Measurements from ENCODE around the gene KTN1.

KTN1 gene

GRCh38 chr14:55626131-55626530 lies 46.1 kb downstream of the KTN1 start:
- DNase-seq (ENCODE audit: extremely low spot score) = no peak
- ChIA-PET CTCF (no interaction called here), POLR2A (no interaction called here)
- TF ChIP-seq FOXM1 (IDR thresholded peaks at IDR 0.05; ENCODE audit: borderline replicate concordance) (no peak), FOXK2 (IDR thresholded peaks at IDR 0.05) (no peak), CTBP1 (IDR thresholded peaks at IDR 0.05; ENCODE audit: borderline replicate concordance) (no peak), SP1 (IDR thresholded peaks at IDR 0.05) (no peak), TARDBP (IDR thresholded peaks at IDR 0.05) (no peak), LEF1 (IDR thresholded peaks at IDR 0.05; ENCODE audit: borderline replicate concordance) (no peak), FOXA1 (IDR thresholded peaks at IDR 0.05) (no peak), HDGF (IDR thresholded peaks at IDR 0.05; ENCODE audit: borderline replicate concordance) (no peak), ZNF384 (IDR thresholded peaks at IDR 0.05) (no peak), ELF4 (IDR thresholded peaks at IDR 0.05) (no peak), PKNOX1 (IDR thresholded peaks at IDR 0.05) (no peak), NFRKB (IDR thresholded peaks at IDR 0.05) (no peak), L3MBTL2 (conservative IDR thresholded peaks at IDR 0.05) (no peak)

GRCh38 chr14:55628426-55628825 lies 48.4 kb downstream of the KTN1 start:
- CTCF ChIA-PET = no interaction called here
- POLR2A ChIA-PET = interaction anchor here (0.9 kb wide), 1 partner anchor 24 kb away, joined by 3 read pairs; no protein-coding TSS in a partner anchor
- no peak for TF ChIP-seq BHLHE40 (IDR thresholded peaks at IDR 0.05; ENCODE audit: borderline replicate concordance)
- TF ChIP-seq ELF4 (IDR thresholded peaks at IDR 0.05) = no peak
- TF ChIP-seq SUZ12 (IDR thresholded peaks at IDR 0.05) = no peak
- no peak for TF ChIP-seq SP1 (IDR thresholded peaks at IDR 0.05)
- DNase-seq (ENCODE audit: extremely low spot score) = no peak

GRCh38 chr14:55638665-55639064 lies 58.7 kb downstream of the KTN1 start:
- TF ChIP-seq FOXM1 (IDR thresholded peaks at IDR 0.05; ENCODE audit: borderline replicate concordance) (no peak), ARNT (IDR thresholded peaks at IDR 0.05) (no peak), ZNF384 (IDR thresholded peaks at IDR 0.05) (no peak), NFRKB (IDR thresholded peaks at IDR 0.05) (no peak), L3MBTL2 (conservative IDR thresholded peaks at IDR 0.05) (no peak), HDGF (IDR thresholded peaks at IDR 0.05; ENCODE audit: borderline replicate concordance) (no peak), FOXA1 (IDR thresholded peaks at IDR 0.05) (no peak), BHLHE40 (IDR thresholded peaks at IDR 0.05; ENCODE audit: borderline replicate concordance) (no peak), TARDBP (IDR thresholded peaks at IDR 0.05) (no peak), ELF4 (IDR thresholded peaks at IDR 0.05) (no peak), SUZ12 (IDR thresholded peaks at IDR 0.05) (no peak), CTBP1 (IDR thresholded peaks at IDR 0.05; ENCODE audit: borderline replicate concordance) (no peak), PKNOX1 (IDR thresholded peaks at IDR 0.05) (no peak), LEF1 (IDR thresholded peaks at IDR 0.05; ENCODE audit: borderline replicate concordance) (no peak), FOXK2 (IDR thresholded peaks at IDR 0.05) (no peak)
- DNase-seq (ENCODE audit: extremely low spot score) = no peak
- CTCF ChIA-PET = no interaction called here
- POLR2A ChIA-PET = no interaction called here

- no peak for TF ChIP-seq PKNOX1 (IDR thresholded peaks at IDR 0.05)
- no peak for TF ChIP-seq LEF1 (IDR thresholded peaks at IDR 0.05; ENCODE audit: borderline replicate concordance)
- no peak for TF ChIP-seq FOXM1 (IDR thresholded peaks at IDR 0.05; ENCODE audit: borderline replicate concordance)
- no peak for DNase-seq (ENCODE audit: extremely low spot score)
- ChIA-PET POLR2A (no interaction called here), CTCF (no interaction called here)
Observed at GRCh38 chr14:55641290-55641689, 61.3 kb downstream of the KTN1 start.

DNA sequence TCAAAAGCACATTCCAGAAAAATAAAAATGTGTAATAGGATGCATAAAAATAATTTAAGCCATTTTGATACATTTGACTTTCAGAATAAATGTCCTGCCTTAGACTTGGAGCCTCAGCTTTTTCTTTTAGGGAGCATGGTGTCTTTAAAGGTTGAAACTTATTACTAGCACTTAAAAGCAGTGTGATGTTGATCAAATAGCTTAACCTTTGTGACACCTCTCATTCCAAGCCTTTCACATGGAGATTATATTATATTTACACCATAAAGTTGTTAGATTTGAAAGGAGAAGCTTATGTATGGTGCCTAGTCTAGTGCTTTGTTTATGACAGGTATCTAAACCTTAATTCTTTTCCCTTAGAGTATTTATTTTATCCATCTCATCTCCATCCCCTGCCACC lies 61.9 kb downstream of the KTN1 start:
- ChIA-PET CTCF (no interaction called here), POLR2A (no interaction called here)
- TF ChIP-seq SUZ12 (IDR thresholded peaks at IDR 0.05) (no peak), HDGF (IDR thresholded peaks at IDR 0.05; ENCODE audit: borderline replicate concordance) (no peak), BHLHE40 (IDR thresholded peaks at IDR 0.05; ENCODE audit: borderline replicate concordance) (no peak), ELF4 (IDR thresholded peaks at IDR 0.05) (no peak), ZNF384 (IDR thresholded peaks at IDR 0.05) (no peak), L3MBTL2 (conservative IDR thresholded peaks at IDR 0.05) (no peak), ARNT (IDR thresholded peaks at IDR 0.05) (no peak), FOXK2 (IDR thresholded peaks at IDR 0.05) (no peak), LEF1 (IDR thresholded peaks at IDR 0.05; ENCODE audit: borderline replicate concordance) (no peak), FOXM1 (IDR thresholded peaks at IDR 0.05; ENCODE audit: borderline replicate concordance) (no peak), PKNOX1 (IDR thresholded peaks at IDR 0.05) (no peak), FOXA1 (IDR thresholded peaks at IDR 0.05) (no peak), CTBP1 (IDR thresholded peaks at IDR 0.05; ENCODE audit: borderline replicate concordance) (no peak)
- DNase-seq (ENCODE audit: extremely low spot score) = no peak

- ChIA-PET POLR2A (no interaction called here), CTCF (interaction anchor here (0.6 kb wide), 1 partner anchor 43 kb away, joined by 4 read pairs; no protein-coding TSS in a partner anchor)
- no peak for DNase-seq (ENCODE audit: extremely low spot score)
- TF ChIP-seq NFRKB (IDR thresholded peaks at IDR 0.05) = no peak
- TF ChIP-seq PKNOX1 (IDR thresholded peaks at IDR 0.05) = no peak
- TF ChIP-seq HDGF (IDR thresholded peaks at IDR 0.05; ENCODE audit: borderline replicate concordance) = no peak
- no peak for TF ChIP-seq FOXK2 (IDR thresholded peaks at IDR 0.05)
- TF ChIP-seq BHLHE40 (IDR thresholded peaks at IDR 0.05; ENCODE audit: borderline replicate concordance) = no peak
- no peak for TF ChIP-seq ARNT (IDR thresholded peaks at IDR 0.05)
- no peak for TF ChIP-seq SUZ12 (IDR thresholded peaks at IDR 0.05)
- no peak for TF ChIP-seq FOXA1 (IDR thresholded peaks at IDR 0.05)
- TF ChIP-seq TARDBP (IDR thresholded peaks at IDR 0.05) = no peak
- TF ChIP-seq FOXM1 (IDR thresholded peaks at IDR 0.05; ENCODE audit: borderline replicate concordance) = no peak
Observed at GRCh38 chr14:55645145-55645544, 65.1 kb downstream of the KTN1 start.

Data from HEK293T (cell line).